22Rv1 (cell line): ENCODE results near the gene DLGAP3.

Experiments used
- CTCF ChIP-seq: fragments of 450-650 bp; IDR thresholded peaks from 2 replicates; pipeline ENCODE4 v1.5.1; 2017; ENCODE audit warnings: mild to moderate bottlenecking
- ZFX ChIP-seq: fragments of 450-650 bp; IDR thresholded peaks from 2 replicates; pipeline ENCODE4 v1.6.1; 2017; ENCODE audit warnings: antibody characterized with exemption, borderline replicate concordance

GRCh38 chr1:34845131-34845901 is 84.1 kb downstream of the DLGAP3 start:
- TF ChIP-seq ZFX = no peak
- TF ChIP-seq CTCF = no peak
